HG03103 (cell line): Measurements from ENCODE around the gene SLC6A18.

Source experiments
- ATAC-seq: cut with Tn5 transposase; IDR thresholded peaks from one replicate; pipeline ENCODE4 v1.9.1; 2021; ENCODE audit warnings: low read depth; ENCODE audit not compliant: unreplicated experiment

Gene SLC6A18

GRCh38 chr5:1202026-1202797 lies 23.0 kb upstream of the SLC6A18 start:
- no peak for ATAC-seq

- ATAC-seq: no peak
Observed at GRCh38 chr5:1202798-1203185, 22.4 kb upstream of the SLC6A18 start.

DNA sequence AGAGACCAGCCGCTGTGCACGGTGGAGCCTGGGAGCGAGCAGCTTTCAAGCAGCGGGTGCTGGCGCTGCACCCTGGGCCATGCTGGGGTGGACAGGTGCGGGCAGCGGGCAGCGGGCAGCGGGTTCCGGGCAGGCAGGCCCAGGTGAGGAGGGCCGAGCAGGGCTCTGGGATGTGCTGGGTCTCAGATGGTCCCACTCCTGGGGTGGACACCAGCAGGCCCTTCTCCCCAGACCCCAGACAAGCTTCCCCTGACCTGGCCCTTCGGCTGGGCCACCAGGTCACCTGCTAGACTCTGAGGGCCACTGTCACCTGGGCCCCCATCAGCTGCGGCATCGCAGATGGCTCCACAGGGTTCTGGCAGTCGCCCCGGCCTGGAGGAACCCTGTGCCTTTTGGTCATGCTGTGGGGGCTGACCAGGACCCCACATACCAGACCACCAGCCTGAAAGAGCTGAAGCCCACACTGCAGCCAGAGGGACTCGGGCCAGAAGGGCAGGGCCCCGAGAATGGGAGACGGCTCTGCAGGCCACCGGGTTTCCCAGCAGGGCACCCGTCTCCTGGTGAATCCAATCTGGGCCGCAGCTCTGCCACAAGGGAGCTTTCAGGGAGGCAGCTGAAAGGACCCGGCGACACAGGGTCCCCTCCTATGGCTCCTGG lies 21.7 kb upstream of the SLC6A18 start:
- ATAC-seq: no peak

GRCh38 chr5:1203968-1204692 lies 21.1 kb upstream of the SLC6A18 start:
- no peak for ATAC-seq

- no peak for ATAC-seq
Observed at GRCh38 chr5:1204693-1205242, 20.4 kb upstream of the SLC6A18 start.

DNA sequence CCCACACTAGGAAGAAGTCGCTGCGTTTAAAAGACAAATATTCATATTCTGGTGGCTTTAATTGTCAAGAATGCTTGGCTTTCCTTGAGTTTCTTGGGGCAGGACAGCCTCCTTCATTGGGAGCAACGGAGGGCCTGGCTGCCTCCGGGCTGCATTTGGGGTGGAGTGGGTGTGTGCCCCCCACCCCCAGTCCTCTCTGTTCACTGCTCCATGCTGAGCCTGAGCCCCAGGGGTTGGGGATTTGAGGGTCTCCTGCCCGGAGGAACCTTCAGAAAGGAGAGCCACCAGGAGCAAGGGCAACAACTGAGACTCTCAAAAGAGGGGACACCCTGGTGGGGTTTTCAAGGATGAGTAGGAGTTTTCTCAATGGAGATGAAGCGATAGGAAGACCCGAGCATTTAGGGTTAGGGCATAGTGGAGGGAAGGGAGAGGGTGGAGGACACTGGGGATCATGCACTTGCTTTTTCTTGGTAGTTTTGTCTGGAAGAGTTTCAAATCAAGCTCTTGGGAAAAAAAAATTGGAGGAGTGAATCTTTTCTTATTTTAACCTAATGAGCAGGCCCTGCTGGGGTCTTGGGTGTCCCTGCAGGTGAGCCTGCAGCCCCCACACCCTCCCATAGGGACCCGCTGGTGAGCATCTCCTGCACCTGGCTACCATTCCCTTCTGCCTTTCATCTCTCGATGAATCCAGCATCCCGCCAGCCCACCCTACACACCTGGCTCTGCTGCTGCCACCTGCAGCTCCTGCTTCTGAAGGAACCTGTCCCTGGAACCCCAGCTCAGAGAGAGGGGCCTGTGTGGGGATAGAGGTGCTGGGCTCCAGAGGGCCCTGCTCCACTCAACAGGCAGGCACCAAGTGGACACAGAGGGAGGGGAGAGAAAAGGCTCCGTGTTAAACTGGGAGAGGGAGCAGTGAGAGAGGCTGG lies 19.7 kb upstream of the SLC6A18 start:
- no peak for ATAC-seq

GRCh38 chr5:1206521-1207412 lies 18.4 kb upstream of the SLC6A18 start:
- no peak for ATAC-seq

DNA sequence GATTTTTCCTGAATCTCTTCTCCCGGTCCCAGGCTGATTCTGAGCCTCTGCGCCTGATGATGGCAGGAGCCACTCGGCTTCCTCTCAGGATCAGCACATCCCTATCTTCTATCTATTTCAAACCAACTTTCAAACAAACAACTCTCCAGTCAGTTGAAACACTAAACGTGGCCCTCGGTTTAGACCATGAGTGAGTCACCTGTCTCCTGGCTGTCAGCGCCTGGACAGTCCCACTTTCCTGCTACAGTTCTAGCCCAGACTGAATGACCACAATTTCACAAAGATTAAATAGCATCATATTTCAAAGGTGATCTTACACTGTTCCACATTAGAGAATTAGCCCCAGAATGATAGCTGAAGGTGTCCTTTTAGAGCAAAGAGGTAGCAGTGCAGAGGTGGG lies 17.6 kb upstream of the SLC6A18 start:
- ATAC-seq: no peak

- no peak for ATAC-seq
Observed at GRCh38 chr5:1208221-1208742, 16.9 kb upstream of the SLC6A18 start.

DNA sequence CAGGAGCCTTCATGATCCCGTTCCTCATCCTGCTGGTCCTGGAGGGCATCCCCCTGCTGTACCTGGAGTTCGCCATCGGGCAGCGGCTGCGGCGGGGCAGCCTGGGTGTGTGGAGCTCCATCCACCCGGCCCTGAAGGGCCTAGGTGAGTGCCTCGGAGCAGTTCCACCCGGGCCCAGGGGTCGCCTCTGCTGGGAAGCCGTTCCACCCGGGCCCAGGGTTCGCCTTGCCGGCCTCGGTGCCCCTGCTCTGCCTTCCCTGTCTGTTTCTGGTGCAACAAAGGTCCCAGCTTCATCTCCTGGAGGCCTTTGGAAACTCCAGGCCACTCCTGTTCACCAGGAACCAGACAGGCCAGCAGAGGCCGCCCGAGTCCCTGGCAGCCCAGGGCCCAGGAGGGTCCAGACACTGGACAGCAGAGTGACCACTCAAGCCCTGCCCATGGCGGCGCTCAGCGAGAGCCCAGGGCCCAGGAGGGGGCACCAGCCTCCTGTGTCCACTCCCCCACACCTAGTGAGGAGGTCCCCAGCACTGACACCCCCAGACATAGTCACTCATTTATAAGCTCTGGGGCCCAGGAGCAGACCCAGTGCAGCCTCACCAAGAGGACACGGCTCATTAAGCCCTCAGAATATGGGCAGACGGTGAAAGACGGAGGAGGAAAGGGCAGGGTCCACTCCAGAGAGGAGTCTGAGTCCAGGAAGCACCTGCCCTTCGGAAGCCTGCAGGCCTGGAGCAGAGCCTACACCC lies 16.3 kb upstream of the SLC6A18 start:
- ATAC-seq: no peak

DNA sequence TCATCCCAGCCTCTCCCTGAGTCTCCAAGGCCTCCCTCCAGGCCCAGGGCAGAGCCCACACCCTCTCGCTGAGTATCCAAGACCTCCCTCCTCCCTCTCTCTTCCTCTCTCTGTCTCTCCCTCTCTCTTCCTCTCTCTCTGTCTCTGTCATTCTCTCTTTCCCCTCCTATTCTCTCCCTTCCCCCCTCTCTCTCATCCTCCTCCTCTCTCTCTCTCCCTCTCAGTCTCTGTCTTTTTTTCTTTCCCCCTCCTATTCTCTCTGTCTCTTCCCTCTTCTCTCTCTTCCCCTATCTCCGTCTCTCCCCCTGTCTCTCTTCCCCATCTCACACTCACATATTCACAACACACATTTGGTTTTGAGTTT lies 15.7 kb upstream of the SLC6A18 start:
- no peak for ATAC-seq

DNA sequence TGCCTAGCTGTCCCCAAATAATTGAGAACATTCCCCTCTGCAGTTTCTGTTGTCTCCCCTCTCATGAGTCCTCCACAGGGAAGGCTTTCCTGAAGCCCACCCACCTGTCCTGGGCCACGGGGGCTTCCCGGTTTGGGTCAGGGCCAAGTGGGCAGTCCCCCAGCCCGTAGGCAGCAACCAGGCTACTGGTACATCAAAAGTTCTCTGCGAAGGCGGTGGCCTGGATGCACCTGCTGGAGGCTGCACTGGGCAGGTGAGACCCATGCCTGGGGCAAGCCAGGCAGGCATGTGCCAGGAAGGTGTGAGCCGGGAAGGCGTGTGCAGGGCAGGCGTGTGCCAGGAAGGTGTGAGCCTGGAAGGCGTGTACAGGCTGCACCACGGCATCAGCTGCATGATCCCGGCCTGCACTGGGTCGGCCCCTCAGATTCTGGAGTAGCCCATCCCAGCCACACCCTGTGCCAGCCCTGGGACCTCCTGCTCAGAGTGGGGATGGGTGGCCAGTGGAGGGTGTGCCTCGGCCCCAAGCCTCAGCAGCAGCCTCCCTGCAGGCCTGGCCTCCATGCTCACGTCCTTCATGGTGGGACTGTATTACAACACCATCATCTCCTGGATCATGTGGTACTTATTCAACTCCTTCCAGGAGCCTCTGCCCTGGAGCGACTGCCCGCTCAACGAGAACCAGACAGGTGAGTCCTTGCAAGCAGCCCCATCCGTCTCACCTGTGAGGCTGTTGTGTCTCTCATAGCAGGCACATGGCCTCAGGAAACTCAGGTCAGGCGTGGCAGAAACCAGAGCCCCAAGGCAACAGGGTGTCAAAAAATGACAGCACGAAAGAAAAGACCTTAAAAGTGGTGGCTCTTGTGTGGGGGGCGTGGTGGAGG lies 15.0 kb upstream of the SLC6A18 start:
- ATAC-seq: no peak

- no peak for ATAC-seq
Observed at GRCh38 chr5:1210832-1211251, 14.3 kb upstream of the SLC6A18 start.

DNA sequence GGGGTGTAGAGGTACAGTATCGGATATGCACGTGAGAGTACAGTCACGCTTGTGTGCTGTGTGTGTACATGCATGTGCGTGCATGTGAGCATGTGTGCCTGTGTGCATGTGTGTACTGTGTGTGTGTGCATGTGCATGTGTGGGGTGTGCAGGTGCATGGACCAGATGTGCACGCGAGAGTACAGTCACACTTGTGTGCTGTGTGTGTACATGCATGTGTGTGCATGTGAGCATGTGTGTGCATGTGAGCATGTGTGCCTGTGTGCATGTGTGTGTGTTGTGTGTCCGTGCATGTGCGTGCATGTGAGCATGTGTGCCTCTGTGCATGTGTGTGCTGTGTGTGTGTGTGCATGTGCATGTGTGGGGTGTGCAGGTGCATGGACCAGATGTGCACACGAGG lies 13.5 kb upstream of the SLC6A18 start:
- ATAC-seq: no peak

DNA sequence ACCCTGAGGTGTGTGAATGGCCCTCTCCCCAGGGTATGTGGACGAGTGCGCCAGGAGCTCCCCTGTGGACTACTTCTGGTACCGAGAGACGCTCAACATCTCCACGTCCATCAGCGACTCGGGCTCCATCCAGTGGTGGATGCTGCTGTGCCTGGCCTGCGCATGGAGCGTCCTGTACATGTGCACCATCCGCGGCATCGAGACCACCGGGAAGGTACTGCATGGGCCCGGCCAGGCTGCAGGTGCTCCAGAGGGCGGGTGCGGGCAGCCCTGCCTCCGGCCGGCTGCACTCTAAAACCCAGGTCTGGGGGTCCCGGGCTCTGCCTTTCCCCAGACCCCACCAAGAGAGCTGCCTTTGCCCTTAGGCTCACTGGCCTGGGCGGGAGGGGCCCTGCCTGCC lies 12.9 kb upstream of the SLC6A18 start:
- no peak for ATAC-seq

DNA sequence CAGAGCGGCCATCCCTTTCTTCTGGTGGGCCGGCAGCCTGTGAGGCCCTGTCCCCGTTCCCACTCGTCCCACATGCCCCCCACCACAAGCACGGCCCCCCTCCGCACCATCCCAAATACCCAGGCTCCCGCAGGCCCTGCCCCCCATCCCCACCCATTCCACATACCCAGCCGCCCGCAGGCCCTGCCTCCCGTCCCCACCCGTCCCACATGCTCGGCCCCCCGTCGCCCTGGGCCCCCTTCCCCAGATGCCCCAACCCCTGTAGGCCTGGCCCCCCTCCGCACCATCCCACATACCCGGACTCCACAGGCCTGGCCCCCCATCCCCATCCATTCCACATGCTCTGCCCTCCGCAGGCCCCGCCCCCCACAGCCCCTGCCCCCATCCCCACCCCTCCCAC lies 12.3 kb upstream of the SLC6A18 start:
- no peak for ATAC-seq

DNA sequence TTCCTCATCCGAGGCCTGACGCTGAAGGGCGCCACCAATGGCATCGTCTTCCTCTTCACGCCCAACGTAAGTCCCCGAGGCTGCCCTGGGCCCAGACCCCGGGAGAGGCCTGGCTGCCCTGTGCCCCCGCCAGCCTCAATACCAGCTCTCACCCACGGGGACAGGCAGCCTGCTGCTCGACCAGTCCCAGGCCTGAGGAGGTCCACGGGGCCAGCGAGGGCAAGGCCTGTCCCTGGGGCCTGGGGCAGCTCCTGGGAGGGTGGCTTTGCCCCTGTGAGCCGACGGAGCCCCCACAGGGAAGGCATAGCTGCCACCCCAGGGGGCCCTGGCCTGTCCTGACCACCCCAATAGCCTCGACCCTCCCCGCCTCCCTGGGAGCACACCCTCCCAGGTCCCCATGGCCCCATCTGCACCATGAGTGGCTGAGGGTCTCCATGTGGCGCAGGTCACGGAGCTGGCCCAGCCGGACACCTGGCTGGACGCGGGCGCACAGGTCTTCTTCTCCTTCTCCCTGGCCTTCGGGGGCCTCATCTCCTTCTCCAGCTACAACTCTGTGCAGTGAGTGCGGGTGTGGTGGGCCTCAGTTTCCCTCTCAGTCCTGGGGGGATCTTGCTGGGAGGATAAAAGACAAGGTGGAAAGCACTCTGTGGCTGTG lies 11.5 kb upstream of the SLC6A18 start:
- ATAC-seq: no peak
